ENCODE results near the gene YWHAE. TPM values are rescaled to one million over a fixed set of nuclear protein-coding genes. Genes with fewer than 3 reads are reported as not detected.

Gene YWHAE
- total and polyA plus RNA-seq, 9 of the 15 experiments (the other 6 are each of a cell fraction or from before 2014, with no cell fraction given): 184 to 727 (median 448) TPM

DNA sequence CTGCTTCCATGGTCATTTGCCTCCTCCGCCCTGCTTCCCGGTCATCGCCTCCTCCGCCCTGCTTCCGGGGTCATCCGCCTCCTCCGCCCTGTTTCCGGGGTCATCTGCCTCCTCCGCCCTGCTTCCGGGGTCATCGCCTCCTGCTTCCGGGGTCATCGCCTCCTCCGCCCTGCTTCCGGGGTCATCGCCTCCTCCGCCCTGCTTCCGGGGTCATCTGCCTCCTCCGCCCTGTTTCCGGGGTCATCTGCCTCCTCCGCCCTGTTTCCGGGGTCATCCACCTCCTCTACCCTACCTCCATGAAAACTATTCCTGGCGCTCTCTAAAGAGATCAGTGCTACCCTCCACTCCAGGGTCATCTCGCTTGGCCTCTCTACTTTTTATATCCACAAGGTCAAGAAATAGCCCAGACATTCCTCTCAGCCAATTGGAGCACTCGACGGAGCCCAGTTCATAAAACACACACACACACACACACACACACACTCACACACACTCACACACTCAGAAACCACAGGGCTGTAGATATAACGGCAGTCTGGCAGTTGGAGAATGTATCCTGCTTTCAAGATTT lies 75.7 kb downstream of the YWHAE start (continued):
- no peak for TF ChIP-seq ETS2 (tag; IDR thresholded peaks at IDR 0.05; ENCODE audit: borderline replicate concordance, poor library complexity, severe bottlenecking)
- TF ChIP-seq, protein P1, sequence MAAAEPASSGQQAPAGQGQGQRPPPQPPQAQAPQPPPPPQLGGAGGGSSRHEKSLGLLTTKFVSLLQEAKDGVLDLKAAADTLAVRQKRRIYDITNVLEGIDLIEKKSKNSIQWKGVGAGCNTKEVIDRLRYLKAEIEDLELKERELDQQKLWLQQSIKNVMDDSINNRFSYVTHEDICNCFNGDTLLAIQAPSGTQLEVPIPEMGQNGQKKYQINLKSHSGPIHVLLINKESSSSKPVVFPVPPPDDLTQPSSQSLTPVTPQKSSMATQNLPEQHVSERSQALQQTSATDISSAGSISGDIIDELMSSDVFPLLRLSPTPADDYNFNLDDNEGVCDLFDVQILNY (CRISPR knock-in tag; IDR thresholded peaks at IDR 0.05): no peak
- no peak for TF ChIP-seq NR1H2 (CRISPR knock-in tag; IDR thresholded peaks at IDR 0.05)
- no peak for TF ChIP-seq TCF3 (CRISPR knock-in tag; IDR thresholded peaks at IDR 0.05)
- peak; percentile 74 for TF ChIP-seq ASH1L (IDR thresholded peaks at IDR 0.05; ENCODE audit: borderline replicate concordance, low read depth, partially characterized antibody)
- TF ChIP-seq, protein P2, sequence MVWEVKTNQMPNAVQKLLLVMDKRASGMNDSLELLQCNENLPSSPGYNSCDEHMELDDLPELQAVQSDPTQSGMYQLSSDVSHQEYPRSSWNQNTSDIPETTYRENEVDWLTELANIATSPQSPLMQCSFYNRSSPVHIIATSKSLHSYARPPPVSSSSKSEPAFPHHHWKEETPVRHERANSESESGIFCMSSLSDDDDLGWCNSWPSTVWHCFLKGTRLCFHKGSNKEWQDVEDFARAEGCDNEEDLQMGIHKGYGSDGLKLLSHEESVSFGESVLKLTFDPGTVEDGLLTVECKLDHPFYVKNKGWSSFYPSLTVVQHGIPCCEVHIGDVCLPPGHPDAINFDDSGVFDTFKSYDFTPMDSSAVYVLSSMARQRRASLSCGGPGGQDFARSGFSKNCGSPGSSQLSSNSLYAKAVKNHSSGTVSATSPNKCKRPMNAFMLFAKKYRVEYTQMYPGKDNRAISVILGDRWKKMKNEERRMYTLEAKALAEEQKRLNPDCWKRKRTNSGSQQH (CRISPR knock-in tag; IDR thresholded peaks at IDR 0.05): no peak
- TF ChIP-seq PML (IDR thresholded peaks at IDR 0.05; ENCODE audit: low read length): 0 out of 2 replicates have a peak, but pooled peaks have one; percentile 28
- no peak for TF ChIP-seq CREBBP (IDR thresholded peaks at IDR 0.05; ENCODE audit: low read depth, low read length)
- TF ChIP-seq, protein P3, sequence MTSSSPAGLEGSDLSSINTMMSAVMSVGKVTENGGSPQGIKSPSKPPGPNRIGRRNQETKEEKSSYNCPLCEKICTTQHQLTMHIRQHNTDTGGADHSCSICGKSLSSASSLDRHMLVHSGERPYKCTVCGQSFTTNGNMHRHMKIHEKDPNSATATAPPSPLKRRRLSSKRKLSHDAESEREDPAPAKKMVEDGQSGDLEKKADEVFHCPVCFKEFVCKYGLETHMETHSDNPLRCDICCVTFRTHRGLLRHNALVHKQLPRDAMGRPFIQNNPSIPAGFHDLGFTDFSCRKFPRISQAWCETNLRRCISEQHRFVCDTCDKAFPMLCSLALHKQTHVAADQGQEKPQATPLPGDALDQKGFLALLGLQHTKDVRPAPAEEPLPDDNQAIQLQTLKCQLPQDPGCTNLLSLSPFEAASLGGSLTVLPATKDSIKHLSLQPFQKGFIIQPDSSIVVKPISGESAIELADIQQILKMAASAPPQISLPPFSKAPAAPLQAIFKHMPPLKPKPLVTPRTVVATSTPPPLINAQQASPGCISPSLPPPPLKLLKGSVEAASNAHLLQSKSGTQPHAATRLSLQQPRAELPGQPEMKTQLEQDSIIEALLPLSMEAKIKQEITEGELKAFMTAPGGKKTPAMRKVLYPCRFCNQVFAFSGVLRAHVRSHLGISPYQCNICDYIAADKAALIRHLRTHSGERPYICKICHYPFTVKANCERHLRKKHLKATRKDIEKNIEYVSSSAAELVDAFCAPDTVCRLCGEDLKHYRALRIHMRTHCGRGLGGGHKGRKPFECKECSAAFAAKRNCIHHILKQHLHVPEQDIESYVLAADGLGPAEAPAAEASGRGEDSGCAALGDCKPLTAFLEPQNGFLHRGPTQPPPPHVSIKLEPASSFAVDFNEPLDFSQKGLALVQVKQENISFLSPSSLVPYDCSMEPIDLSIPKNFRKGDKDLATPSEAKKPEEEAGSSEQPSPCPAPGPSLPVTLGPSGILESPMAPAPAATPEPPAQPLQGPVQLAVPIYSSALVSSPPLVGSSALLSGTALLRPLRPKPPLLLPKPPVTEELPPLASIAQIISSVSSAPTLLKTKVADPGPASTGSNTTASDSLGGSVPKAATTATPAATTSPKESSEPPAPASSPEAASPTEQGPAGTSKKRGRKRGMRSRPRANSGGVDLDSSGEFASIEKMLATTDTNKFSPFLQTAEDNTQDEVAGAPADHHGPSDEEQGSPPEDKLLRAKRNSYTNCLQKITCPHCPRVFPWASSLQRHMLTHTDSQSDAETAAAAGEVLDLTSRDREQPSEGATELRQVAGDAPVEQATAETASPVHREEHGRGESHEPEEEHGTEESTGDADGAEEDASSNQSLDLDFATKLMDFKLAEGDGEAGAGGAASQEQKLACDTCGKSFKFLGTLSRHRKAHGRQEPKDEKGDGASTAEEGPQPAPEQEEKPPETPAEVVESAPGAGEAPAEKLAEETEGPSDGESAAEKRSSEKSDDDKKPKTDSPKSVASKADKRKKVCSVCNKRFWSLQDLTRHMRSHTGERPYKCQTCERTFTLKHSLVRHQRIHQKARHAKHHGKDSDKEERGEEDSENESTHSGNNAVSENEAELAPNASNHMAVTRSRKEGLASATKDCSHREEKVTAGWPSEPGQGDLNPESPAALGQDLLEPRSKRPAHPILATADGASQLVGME (CRISPR knock-in tag; IDR thresholded peaks at IDR 0.05): no peak
- TF ChIP-seq ZNF232 (CRISPR knock-in tag; IDR thresholded peaks at IDR 0.05): no peak
- TF ChIP-seq ZNF75A (CRISPR knock-in tag; IDR thresholded peaks at IDR 0.05): no peak
- TF ChIP-seq, protein P4, sequence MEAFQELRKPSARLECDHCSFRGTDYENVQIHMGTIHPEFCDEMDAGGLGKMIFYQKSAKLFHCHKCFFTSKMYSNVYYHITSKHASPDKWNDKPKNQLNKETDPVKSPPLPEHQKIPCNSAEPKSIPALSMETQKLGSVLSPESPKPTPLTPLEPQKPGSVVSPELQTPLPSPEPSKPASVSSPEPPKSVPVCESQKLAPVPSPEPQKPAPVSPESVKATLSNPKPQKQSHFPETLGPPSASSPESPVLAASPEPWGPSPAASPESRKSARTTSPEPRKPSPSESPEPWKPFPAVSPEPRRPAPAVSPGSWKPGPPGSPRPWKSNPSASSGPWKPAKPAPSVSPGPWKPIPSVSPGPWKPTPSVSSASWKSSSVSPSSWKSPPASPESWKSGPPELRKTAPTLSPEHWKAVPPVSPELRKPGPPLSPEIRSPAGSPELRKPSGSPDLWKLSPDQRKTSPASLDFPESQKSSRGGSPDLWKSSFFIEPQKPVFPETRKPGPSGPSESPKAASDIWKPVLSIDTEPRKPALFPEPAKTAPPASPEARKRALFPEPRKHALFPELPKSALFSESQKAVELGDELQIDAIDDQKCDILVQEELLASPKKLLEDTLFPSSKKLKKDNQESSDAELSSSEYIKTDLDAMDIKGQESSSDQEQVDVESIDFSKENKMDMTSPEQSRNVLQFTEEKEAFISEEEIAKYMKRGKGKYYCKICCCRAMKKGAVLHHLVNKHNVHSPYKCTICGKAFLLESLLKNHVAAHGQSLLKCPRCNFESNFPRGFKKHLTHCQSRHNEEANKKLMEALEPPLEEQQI (IDR thresholded peaks at IDR 0.05): no peak
- no peak for TF ChIP-seq ZNF143 (CRISPR knock-in tag; IDR thresholded peaks at IDR 0.05)
- TF ChIP-seq RBM17 (IDR thresholded peaks at IDR 0.05; ENCODE audit: borderline replicate concordance, low read depth, low read length): no peak
- no peak for TF ChIP-seq POLR2AphosphoS2 (IDR thresholded peaks at IDR 0.05; ENCODE audit: low read length)
- TF ChIP-seq PHF20 (IDR thresholded peaks at IDR 0.05; ENCODE audit: partially characterized antibody): peak; percentile 89

Measured in K562 (cell line).